Gastroesophageal sphincter (tissue), 3 donors: ENCODE results near the gene HMGCR.

ENCODE experiments used
- CTCF ChIP-seq, 4 experiments: fragments of 200-600 bp in 2 of 4; fragments of 450-650 bp in 2 of 4; sonication (generic) in 1 of 4; IDR thresholded peaks; one replicate each; pipeline ENCODE4 v1.5.1; 2017 to 2019; ENCODE audit warnings: antibody characterized with exemption in 4 of 4, mild to moderate bottlenecking in 2 of 4, moderate library complexity in 2 of 4
- EP300 ChIP-seq: sonication (generic); formaldehyde crosslinking; IDR thresholded peaks from one replicate; pipeline ENCODE4 v1.6.1; 2017; ENCODE audit warnings: antibody characterized with exemption, mild to moderate bottlenecking
- POLR2A ChIP-seq, 2 donors: fragments of 450-650 bp; IDR thresholded peaks; one replicate each; pipeline ENCODE4 v1.6.1; 2017; ENCODE audit warnings: antibody characterized with exemption in 2 of 2, mild to moderate bottlenecking in 2 of 2, moderate library complexity in 1 of 2
- POLR2AphosphoS5 ChIP-seq: sonication (generic); formaldehyde crosslinking; IDR thresholded peaks from one replicate; pipeline ENCODE4 v1.6.1; 2017; ENCODE audit warnings: antibody characterized with exemption

- TF ChIP-seq CTCF (IDR thresholded peaks at IDR 0.05) (no peak), POLR2AphosphoS5 (no peak), POLR2A (IDR thresholded peaks at IDR 0.05) (no peak), EP300 (no peak)
Measured at GRCh38 chr5:75374394-75374814, 37.4 kb downstream of the HMGCR start.
